Liver (tissue), 3 donors: ENCODE data around the gene UROC1.

Experiments used
- GABPA ChIP-seq, 2 donors: IDR thresholded peaks in 1 of 2; conservative IDR thresholded peaks in 1 of 2; 2 replicates each; pipeline ENCODE4 v1.6.1; 2016; ENCODE audit warnings: antibody characterized with exemption in 2 of 2, mild to moderate bottlenecking in 1 of 2, moderate library complexity in 1 of 2
- JUND ChIP-seq, 2 donors: IDR thresholded peaks; 2 replicates each; pipeline ENCODE4 v1.6.1; 2016; ENCODE audit warnings: antibody characterized with exemption in 2 of 2
- RAD21 ChIP-seq, 2 donors: IDR thresholded peaks; 2 replicates each; pipeline ENCODE4 v1.6.1; 2016; ENCODE audit warnings: antibody characterized with exemption in 2 of 2, mild to moderate bottlenecking in 2 of 2
- REST ChIP-seq: IDR thresholded peaks from 2 replicates; pipeline ENCODE4 v1.6.1; 2016; ENCODE audit warnings: antibody characterized with exemption, mild to moderate bottlenecking
- RXRA ChIP-seq, 2 donors: IDR thresholded peaks; 2 replicates each; pipeline ENCODE4 v1.6.1; 2017 to 2018; ENCODE audit warnings: antibody characterized with exemption in 2 of 2, mild to moderate bottlenecking in 1 of 2
- TAF1 ChIP-seq: conservative IDR thresholded peaks from 2 replicates; pipeline ENCODE4 v1.6.1; 2016; ENCODE audit warnings: antibody characterized with exemption, mild to moderate bottlenecking
- TF ChIP-seq, protein P1 (sequence below): fragments of 150-350 bp; IDR thresholded peaks from 2 replicates; pipeline ENCODE4 v1.5.1; 2017; ENCODE audit warnings: improper control_type of control experiment, low read depth, low read length; ENCODE audit not compliant: missing input control
- TF ChIP-seq, protein P2 (sequence below): IDR thresholded peaks from 2 replicates; pipeline ENCODE4 v1.6.1; 2016; ENCODE audit warnings: antibody characterized with exemption
- donor health status: healthy.
- donor health status: healthy.

- peak; percentile 66 for TF ChIP-seq REST
- TF ChIP-seq, protein P1, sequence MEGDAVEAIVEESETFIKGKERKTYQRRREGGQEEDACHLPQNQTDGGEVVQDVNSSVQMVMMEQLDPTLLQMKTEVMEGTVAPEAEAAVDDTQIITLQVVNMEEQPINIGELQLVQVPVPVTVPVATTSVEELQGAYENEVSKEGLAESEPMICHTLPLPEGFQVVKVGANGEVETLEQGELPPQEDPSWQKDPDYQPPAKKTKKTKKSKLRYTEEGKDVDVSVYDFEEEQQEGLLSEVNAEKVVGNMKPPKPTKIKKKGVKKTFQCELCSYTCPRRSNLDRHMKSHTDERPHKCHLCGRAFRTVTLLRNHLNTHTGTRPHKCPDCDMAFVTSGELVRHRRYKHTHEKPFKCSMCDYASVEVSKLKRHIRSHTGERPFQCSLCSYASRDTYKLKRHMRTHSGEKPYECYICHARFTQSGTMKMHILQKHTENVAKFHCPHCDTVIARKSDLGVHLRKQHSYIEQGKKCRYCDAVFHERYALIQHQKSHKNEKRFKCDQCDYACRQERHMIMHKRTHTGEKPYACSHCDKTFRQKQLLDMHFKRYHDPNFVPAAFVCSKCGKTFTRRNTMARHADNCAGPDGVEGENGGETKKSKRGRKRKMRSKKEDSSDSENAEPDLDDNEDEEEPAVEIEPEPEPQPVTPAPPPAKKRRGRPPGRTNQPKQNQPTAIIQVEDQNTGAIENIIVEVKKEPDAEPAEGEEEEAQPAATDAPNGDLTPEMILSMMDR, result no peak
- TF ChIP-seq JUND (IDR thresholded peaks at IDR 0.05), result peak in 1 of 2 donors; percentile 43
- TF ChIP-seq, protein P2, sequence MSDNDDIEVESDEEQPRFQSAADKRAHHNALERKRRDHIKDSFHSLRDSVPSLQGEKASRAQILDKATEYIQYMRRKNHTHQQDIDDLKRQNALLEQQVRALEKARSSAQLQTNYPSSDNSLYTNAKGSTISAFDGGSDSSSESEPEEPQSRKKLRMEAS, result no peak
- no peak for TF ChIP-seq GABPA (IDR thresholded peaks at IDR 0.05 in 1 of 2, conservative IDR thresholded peaks at IDR 0.05 in 1 of 2)
- TF ChIP-seq RAD21 (IDR thresholded peaks at IDR 0.05), result no peak
- no peak for TF ChIP-seq TAF1
- peak; percentile 36 to 48 for TF ChIP-seq RXRA (IDR thresholded peaks at IDR 0.05)
These were observed 6.3 kb upstream of the UROC1 start, which contains the start of gene CHST13 for GRCh38 chr3:126523745-126524428.
